Fibroblast of villous mesenchyme (primary cell): ENCODE measurements around the gene NUCB2. TPM values are rescaled to one million over a fixed set of nuclear protein-coding genes. Genes with fewer than 3 reads are reported as not detected.
"Not testable (repeated sequence)": the region's sequence is repeated elsewhere in the genome, so short reads cannot be mapped to it uniquely, and the experiment has no call there.

Experiments
- DNase-seq: peaks from one replicate; pipeline ENCODE4 v3.0.0-alpha.2; 2010; ENCODE audit warnings: low read depth
- H3K4me3 ChIP-seq: 2 replicates; pipeline ENCODE4 v1.5.1; 2011; ENCODE audit warnings: low read depth, mild to moderate bottlenecking, low read length
- total RNA-seq: library from RNA; depleted of rRNA; stranded (reverse); fragments of >200 nt; gene quantifications from 2 replicates; pipeline ENCODE4 v1.2.3, GENCODE V29; 2012
- TF ChIP-seq, protein P1 (sequence below): IDR thresholded peaks from 2 replicates; pipeline ENCODE4 v1.5.1; 2012; ENCODE audit warnings: low read depth, mild to moderate bottlenecking, low read length; ENCODE audit not compliant: insufficient read depth

The NUCB2 gene
- total RNA-seq, 1 donor, result 79.9 TPM

- no peak overlapping the region for H3K4me3 ChIP-seq
- TF ChIP-seq, protein P1, sequence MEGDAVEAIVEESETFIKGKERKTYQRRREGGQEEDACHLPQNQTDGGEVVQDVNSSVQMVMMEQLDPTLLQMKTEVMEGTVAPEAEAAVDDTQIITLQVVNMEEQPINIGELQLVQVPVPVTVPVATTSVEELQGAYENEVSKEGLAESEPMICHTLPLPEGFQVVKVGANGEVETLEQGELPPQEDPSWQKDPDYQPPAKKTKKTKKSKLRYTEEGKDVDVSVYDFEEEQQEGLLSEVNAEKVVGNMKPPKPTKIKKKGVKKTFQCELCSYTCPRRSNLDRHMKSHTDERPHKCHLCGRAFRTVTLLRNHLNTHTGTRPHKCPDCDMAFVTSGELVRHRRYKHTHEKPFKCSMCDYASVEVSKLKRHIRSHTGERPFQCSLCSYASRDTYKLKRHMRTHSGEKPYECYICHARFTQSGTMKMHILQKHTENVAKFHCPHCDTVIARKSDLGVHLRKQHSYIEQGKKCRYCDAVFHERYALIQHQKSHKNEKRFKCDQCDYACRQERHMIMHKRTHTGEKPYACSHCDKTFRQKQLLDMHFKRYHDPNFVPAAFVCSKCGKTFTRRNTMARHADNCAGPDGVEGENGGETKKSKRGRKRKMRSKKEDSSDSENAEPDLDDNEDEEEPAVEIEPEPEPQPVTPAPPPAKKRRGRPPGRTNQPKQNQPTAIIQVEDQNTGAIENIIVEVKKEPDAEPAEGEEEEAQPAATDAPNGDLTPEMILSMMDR, result no peak
- no peak for DNase-seq
Observed at GRCh38 chr11:17240780-17241179, 35.8 kb upstream of the NUCB2 start.

GRCh38 chr11:17242954-17243353, 33.6 kb upstream of the NUCB2 start:
- DNase-seq, H3K4me3 ChIP-seq: not testable (repeated sequence)

- TF ChIP-seq, protein P1, result no peak
- H3K4me3 ChIP-seq, result no peak overlapping the region
- DNase-seq, result no peak
Observed at GRCh38 chr11:17244046-17244445, 32.5 kb upstream of the NUCB2 start.

DNA sequence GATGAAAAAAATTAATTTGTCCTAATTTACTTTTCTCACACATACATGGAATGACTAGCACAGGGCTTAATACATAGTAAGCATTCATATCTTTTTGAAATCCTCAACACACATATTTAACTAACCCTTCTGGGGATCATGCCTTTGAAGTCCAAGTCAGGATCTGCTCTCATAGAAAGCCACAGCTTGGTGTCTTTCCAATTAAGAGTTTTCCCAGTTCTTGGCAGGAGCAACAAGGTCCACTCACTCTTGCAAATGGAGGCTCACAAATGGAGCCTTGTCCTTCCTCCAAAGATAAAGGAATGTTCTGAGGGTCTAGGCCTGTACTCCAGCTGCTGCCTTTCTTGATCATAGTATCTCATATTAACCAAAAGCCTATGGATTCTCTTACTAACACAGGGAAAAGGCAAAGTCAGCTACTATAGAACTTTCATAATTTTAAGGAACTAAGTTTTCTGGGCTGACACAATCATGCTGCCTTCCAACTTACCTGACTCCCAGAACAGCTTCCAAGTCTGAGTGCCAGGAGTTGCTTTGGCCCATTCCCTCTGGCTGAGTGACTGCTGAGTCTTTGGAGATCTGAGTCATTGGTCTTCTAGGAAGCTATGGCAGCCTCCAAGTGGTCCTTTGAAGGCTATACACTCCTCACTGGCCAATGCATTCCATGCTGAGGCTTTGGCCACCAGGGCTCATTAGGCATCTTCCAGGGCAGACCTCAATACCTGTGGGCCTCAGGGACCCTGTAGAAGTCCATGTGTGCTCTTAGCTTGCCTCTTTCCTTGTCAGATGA, 25.8 kb upstream of the NUCB2 start:
- TF ChIP-seq, protein P1, result no peak
- no peak for DNase-seq
- H3K4me3 ChIP-seq, result no peak overlapping the region

GRCh38 chr11:17252704-17253103, 23.8 kb upstream of the NUCB2 start:
- TF ChIP-seq, protein P1, result no peak
- DNase-seq, result no peak

GRCh38 chr11:17256512-17256911, 20.0 kb upstream of the NUCB2 start:
- no peak overlapping the region for H3K4me3 ChIP-seq
- peak; percentile 98 for DNase-seq
- TF ChIP-seq, protein P1, result no peak

More at GRCh38 chr11:17252704-17253103, 23.8 kb upstream of the NUCB2 start:
- no peak overlapping the region for H3K4me3 ChIP-seq

DNA sequence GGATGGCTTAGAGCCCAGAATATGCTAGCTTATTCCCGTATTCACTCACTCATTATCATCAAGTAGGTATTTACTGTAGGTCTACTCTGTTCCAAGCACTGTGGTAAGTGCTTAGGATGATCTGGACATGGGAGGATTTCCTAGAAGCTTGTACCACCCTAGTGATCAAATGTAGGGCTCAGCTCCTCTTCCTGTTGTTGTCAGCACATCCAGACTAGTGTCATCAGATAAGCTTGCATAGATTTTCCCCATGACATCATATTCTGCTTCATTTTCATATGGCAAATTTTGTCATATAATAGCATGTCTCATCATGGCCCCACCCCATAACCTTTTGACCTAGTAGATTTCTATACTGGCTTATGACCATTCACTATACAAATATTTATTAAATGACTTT, 19.3 kb upstream of the NUCB2 start:
- peak; percentile 68 for DNase-seq
- H3K4me3 ChIP-seq, result no peak overlapping the region
- TF ChIP-seq, protein P1, result no peak
